ENCODE results near the gene BORCS8. TPM values are rescaled to one million over a fixed set of nuclear protein-coding genes. Genes with fewer than 3 reads are reported as not detected.

The BORCS8 gene
- total RNA-seq, 2 donors from 2014 or later = 16.2 to 19.4 TPM

- intact Hi-C loops (cut with DNase I) = no loop called here
- DNase-seq (ENCODE audit: low spot score) = no peak
These were observed 25.1 kb upstream of the BORCS8 start for GRCh38 chr19:19217099-19217498.

GRCh38 chr19:19215792-19216191, 23.8 kb upstream of the BORCS8 start:
- intact Hi-C loops (cut with DNase I) = no loop called here
- no peak for DNase-seq (ENCODE audit: low spot score)

GRCh38 chr19:19214892-19215291, 22.9 kb upstream of the BORCS8 start:
- intact Hi-C loops (cut with DNase I) = no loop called here
- no peak for DNase-seq (ENCODE audit: low spot score)

- no peak for DNase-seq (ENCODE audit: low spot score)
- intact Hi-C loops (cut with DNase I) = no loop called here
These were observed 22.2 kb upstream of the BORCS8 start for GRCh38 chr19:19214159-19214490.

- intact Hi-C loops (cut with DNase I) = no loop called here
- DNase-seq (ENCODE audit: low spot score) = no peak
These were observed 21.6 kb upstream of the BORCS8 start for GRCh38 chr19:19213426-19214158.

GRCh38 chr19:19212916-19213315, 21.0 kb upstream of the BORCS8 start:
- intact Hi-C loops (cut with DNase I) = no loop called here

GRCh38 chr19:19211499-19212420, 19.8 kb upstream of the BORCS8 start, which contains the start of gene NCAN:
NCAN (plus strand) TSS chr19:19211958; CDS start chr19:19216954, 4,996 bp downstream.
- no peak for DNase-seq (ENCODE audit: low spot score)
- intact Hi-C loops (cut with DNase I) = no loop called here

More at GRCh38 chr19:19212916-19213315, 21.0 kb upstream of the BORCS8 start:
- DNase-seq (ENCODE audit: low spot score) = no peak

GRCh38 chr19:19209372-19209771, 17.4 kb upstream of the BORCS8 start:
- no peak for DNase-seq (ENCODE audit: low spot score)
- intact Hi-C loops (cut with DNase I) = no loop called here

- intact Hi-C loops (cut with DNase I) = no loop called here
- no peak for DNase-seq (ENCODE audit: low spot score)
These were observed 16.0 kb upstream of the BORCS8 start for GRCh38 chr19:19207637-19208572.

- no peak for DNase-seq (ENCODE audit: low spot score)
These were observed 15.0 kb upstream of the BORCS8 start for GRCh38 chr19:19206938-19207337.

GRCh38 chr19:19205416-19206410, 13.8 kb upstream of the BORCS8 start:
- intact Hi-C loops (cut with DNase I) = no loop called here
- DNase-seq (ENCODE audit: low spot score) = no peak

More at GRCh38 chr19:19206938-19207337, 15.0 kb upstream of the BORCS8 start:
- intact Hi-C loops (cut with DNase I) = no loop called here

- no peak for DNase-seq (ENCODE audit: low spot score)
- intact Hi-C loops (cut with DNase I) = no loop called here
These were observed 12.2 kb upstream of the BORCS8 start for GRCh38 chr19:19204181-19204580.

GRCh38 chr19:19203012-19203856, 11.3 kb upstream of the BORCS8 start, which contains the start of gene NR2C2AP:
NR2C2AP (minus strand) TSS chr19:19203414; CDS start chr19:19203060, 354 bp downstream.
- intact Hi-C loops (cut with DNase I) = no loop called here
- DNase-seq (ENCODE audit: low spot score) = peak; percentile 98

- DNase-seq (ENCODE audit: low spot score) = no peak
- intact Hi-C loops (cut with DNase I) = no loop called here
These were observed 10.7 kb upstream of the BORCS8 start for GRCh38 chr19:19202707-19203011.

GRCh38 chr19:19201697-19202630, 10.0 kb upstream of the BORCS8 start:
- intact Hi-C loops (cut with DNase I) = no loop called here
- DNase-seq (ENCODE audit: low spot score) = no peak

GRCh38 chr19:19193926-19194325, 2.0 kb upstream of the BORCS8 start:
- intact Hi-C loops (cut with DNase I) = no loop called here
- DNase-seq (ENCODE audit: low spot score) = no peak
